Activated CD8-positive, alpha-beta memory T cell treated with anti-CD3 and anti-CD28 coated beads, Interleukin-2, amount 10 ng/mL, durations not matched to agents 7 days and 5 days (primary cell): ENCODE measurements around the gene TOP3A. TPM values are rescaled to one million over a fixed set of nuclear protein-coding genes. Genes with fewer than 3 reads are reported as not detected.

ENCODE experiments used
- ATAC-seq: fragments of 150-1000 bp; cut with Tn5 transposase; one replicate; pipeline ENCODE4 v1.10.0; 2021; ENCODE audit warnings: moderate library complexity
- CTCF ChIA-PET: fragments of 350-600 bp; sonication (Branson Sonifier 250); formaldehyde crosslinking; loops from one replicate; lab custom pipeline; 2021; ENCODE audit warnings: antibody characterized with exemption; lab: Charles Lee
- DNase-seq: peaks from one replicate; pipeline ENCODE4 v3.0.0-alpha.2; 2020
- H3K27ac Mint-ChIP-seq: one replicate; pipeline ENCODE4 v1.8.0; 2021; ENCODE audit warnings: mild to moderate bottlenecking, mixed read lengths
- H3K27me3 Mint-ChIP-seq: one replicate; pipeline ENCODE4 v1.8.0; 2021; ENCODE audit warnings: mixed read lengths
- H3K36me3 Mint-ChIP-seq: one replicate; pipeline ENCODE4 v1.8.0; 2021; ENCODE audit warnings: mild to moderate bottlenecking, mixed read lengths
- H3K4me1 Mint-ChIP-seq: one replicate; pipeline ENCODE4 v1.8.0; 2021; ENCODE audit warnings: mixed read lengths
- H3K4me3 Mint-ChIP-seq: one replicate; pipeline ENCODE4 v1.8.0; 2021; ENCODE audit warnings: mild to moderate bottlenecking, moderate library complexity, mixed read lengths
- H3K9me3 Mint-ChIP-seq: one replicate; pipeline ENCODE4 v1.8.0; 2022; ENCODE audit warnings: low read depth, mixed read lengths
- total RNA-seq, 2 experiments: library from RNA; stranded (reverse); gene quantifications; one replicate each; pipeline ENCODE4 v1.2.3, GENCODE V29; 2021

Gene TOP3A
- total RNA-seq, 2 experiments from 2014 or later: 75.9 to 78.4 TPM

- peak overlapping the region; percentile 83 for H3K27ac Mint-ChIP-seq
- peak overlapping the region; percentile 74 for H3K4me3 Mint-ChIP-seq
- DNase-seq (no peak), ATAC-seq (no peak)
- H3K9me3 Mint-ChIP-seq: no peaks in the 10 kb centered on the region
- CTCF ChIA-PET: interaction anchor here (3.1 kb wide), 1 partner anchor 13 kb away, joined by 9 read pairs; no protein-coding TSS in a partner anchor
- no peaks in the 10 kb centered on the region for H3K27me3 Mint-ChIP-seq
- peaks cover 35% of the 10 kb centered on the region for H3K4me1 Mint-ChIP-seq
- H3K36me3 Mint-ChIP-seq: peaks cover 6% of the 10 kb centered on the region
These were observed 53.1 kb downstream of the TOP3A start for GRCh38 chr17:18261659-18262058.

- peaks cover 9% of the 10 kb centered on the region for H3K36me3 Mint-ChIP-seq
- H3K4me3 Mint-ChIP-seq: peak overlapping the region; percentile 74
- DNase-seq: peak; percentile 66
- peaks cover 36% of the 10 kb centered on the region for H3K4me1 Mint-ChIP-seq
- no peaks in the 10 kb centered on the region for H3K27me3 Mint-ChIP-seq
- H3K27ac Mint-ChIP-seq: peak overlapping the region; percentile 83
- no peak for ATAC-seq
- no peaks in the 10 kb centered on the region for H3K9me3 Mint-ChIP-seq
- CTCF ChIA-PET: interaction anchor here (3.1 kb wide), 1 partner anchor 13 kb away, joined by 9 read pairs; no protein-coding TSS in a partner anchor
These were observed 53.7 kb downstream of the TOP3A start for GRCh38 chr17:18261146-18261515.

- Mint-ChIP-seq H3K36me3 (peaks cover 12% of the 10 kb centered on the region), H3K4me3 (peak within 1 kb of the TSS; percentile 74), H3K4me1 (peaks cover 41% of the 10 kb centered on the region), H3K27me3 (no peaks in the 10 kb centered on the region), H3K9me3 (no peaks in the 10 kb centered on the region), H3K27ac (peak within 1 kb of the TSS; percentile 83)
- CTCF ChIA-PET: interaction anchor here (3.1 kb wide), 1 partner anchor 12 kb away, joined by 9 read pairs; no protein-coding TSS in a partner anchor
- peak; percentile 90 for ATAC-seq
- peak; percentile 97 for DNase-seq
These were observed 54.3 kb downstream of the TOP3A start, which contains the start of gene MIEF2 for GRCh38 chr17:18260332-18261145. MIEF2 (plus strand) TSS chr17:18260662; CDS start chr17:18262721, 2,059 bp downstream.

GRCh38 chr17:18259621-18260331 is 55.0 kb downstream of the TOP3A start:
- Mint-ChIP-seq H3K27me3 (no peaks in the 10 kb centered on the region), H3K36me3 (peaks cover 13% of the 10 kb centered on the region), H3K4me3 (peak overlapping the region; percentile 74), H3K27ac (peak overlapping the region; percentile 83), H3K4me1 (peaks cover 42% of the 10 kb centered on the region), H3K9me3 (no peaks in the 10 kb centered on the region)
- CTCF ChIA-PET: interaction anchor here (3.1 kb wide), 1 partner anchor 11 kb away, joined by 9 read pairs; no protein-coding TSS in a partner anchor
- DNase-seq (no peak), ATAC-seq (no peak)

- Mint-ChIP-seq H3K4me1 (peaks cover 42% of the 10 kb centered on the region), H3K36me3 (peaks cover 16% of the 10 kb centered on the region), H3K27me3 (no peaks in the 10 kb centered on the region), H3K4me3 (peak within 1 kb of the TSS; percentile 98), H3K27ac (peak within 1 kb of the TSS; percentile 90), H3K9me3 (no peaks in the 10 kb centered on the region)
- ATAC-seq (peak; percentile 45), DNase-seq (peak; percentile 67)
- CTCF ChIA-PET: interaction anchor here (0.8 to 3.1 kb wide), 3 partner anchors 10 to 35 kb away, joined by 3 to 9 read pairs (median 4); no protein-coding TSS in a partner anchor
These were observed 56.3 kb downstream of the TOP3A start, which contains the start of gene FLII for GRCh38 chr17:18258356-18259038. FLII (minus strand) TSS chr17:18258738; CDS start chr17:18258690, 48 bp downstream.

GRCh38 chr17:18257982-18258355 is 56.8 kb downstream of the TOP3A start:
- Mint-ChIP-seq H3K4me3 (peak overlapping the region; percentile 98), H3K9me3 (no peaks in the 10 kb centered on the region), H3K4me1 (peaks cover 42% of the 10 kb centered on the region), H3K27ac (peak overlapping the region; percentile 88), H3K27me3 (no peaks in the 10 kb centered on the region), H3K36me3 (peaks cover 17% of the 10 kb centered on the region)
- ATAC-seq: peak; percentile 24
- CTCF ChIA-PET: interaction anchor here (1.1 to 2.0 kb wide), 2 partner anchors 9 to 35 kb away, joined by 3 to 5 read pairs; no protein-coding TSS in a partner anchor
- peak; percentile 71 for DNase-seq

GRCh38 chr17:18257268-18257981 is 57.4 kb downstream of the TOP3A start:
- CTCF ChIA-PET: interaction anchor here (1.1 to 2.5 kb wide), 3 partner anchors 9 to 34 kb away, joined by 3 to 5 read pairs (median 5); no protein-coding TSS in a partner anchor
- no peak for ATAC-seq
- peaks cover 42% of the 10 kb centered on the region for H3K4me1 Mint-ChIP-seq

GRCh38 chr17:18256776-18257175 is 58.0 kb downstream of the TOP3A start:
- Mint-ChIP-seq H3K9me3 (no peaks in the 10 kb centered on the region), H3K4me1 (peaks cover 38% of the 10 kb centered on the region), H3K36me3 (peaks cover 24% of the 10 kb centered on the region), H3K27ac (peak overlapping the region; percentile 52), H3K4me3 (peak overlapping the region; percentile 98), H3K27me3 (no peaks in the 10 kb centered on the region)
- CTCF ChIA-PET: interaction anchor here (2.0 to 2.5 kb wide), 2 partner anchors 8 to 10 kb away, joined by 5 read pairs; no protein-coding TSS in a partner anchor
- ATAC-seq (no peak), DNase-seq (no peak)

More at GRCh38 chr17:18257268-18257981, 57.4 kb downstream of the TOP3A start:
- no peaks in the 10 kb centered on the region for H3K9me3 Mint-ChIP-seq
- H3K27ac Mint-ChIP-seq: peak overlapping the region; percentile 88
- H3K36me3 Mint-ChIP-seq: peaks cover 22% of the 10 kb centered on the region
- H3K27me3 Mint-ChIP-seq: no peaks in the 10 kb centered on the region
- DNase-seq: no peak
- peak overlapping the region; percentile 98 for H3K4me3 Mint-ChIP-seq

- no peak overlapping the region for H3K4me3 Mint-ChIP-seq
- H3K27me3 Mint-ChIP-seq: no peaks in the 10 kb centered on the region
- CTCF ChIA-PET: interaction anchor here (2.0 to 2.5 kb wide), 2 partner anchors 8 to 10 kb away, joined by 5 read pairs; no protein-coding TSS in a partner anchor
- DNase-seq (no peak), ATAC-seq (no peak)
- H3K27ac Mint-ChIP-seq: peak overlapping the region; percentile 28
- peaks cover 34% of the 10 kb centered on the region for H3K4me1 Mint-ChIP-seq
- no peaks in the 10 kb centered on the region for H3K9me3 Mint-ChIP-seq
- H3K36me3 Mint-ChIP-seq: peaks cover 28% of the 10 kb centered on the region
These were observed 58.4 kb downstream of the TOP3A start for GRCh38 chr17:18256351-18256750.

GRCh38 chr17:18254888-18255649 is 59.7 kb downstream of the TOP3A start:
- CTCF ChIA-PET: interaction anchor here (0.6 to 2.5 kb wide), 2 partner anchors 12 to 129 kb away, joined by 3 to 5 read pairs; no protein-coding TSS in a partner anchor
- Mint-ChIP-seq H3K4me1 (peaks cover 32% of the 10 kb centered on the region), H3K4me3 (no peak overlapping the region), H3K36me3 (peaks cover 29% of the 10 kb centered on the region), H3K27me3 (no peaks in the 10 kb centered on the region), H3K27ac (no peak overlapping the region), H3K9me3 (no peaks in the 10 kb centered on the region)
- ATAC-seq: no peak
- no peak for DNase-seq

- no peaks in the 10 kb centered on the region for H3K9me3 Mint-ChIP-seq
- H3K4me1 Mint-ChIP-seq: peaks cover 26% of the 10 kb centered on the region
- CTCF ChIA-PET: interaction anchor here (0.6 kb wide), 1 partner anchor 129 kb away, joined by 3 read pairs; no protein-coding TSS in a partner anchor
- H3K27ac Mint-ChIP-seq: no peak overlapping the region
- H3K27me3 Mint-ChIP-seq: no peaks in the 10 kb centered on the region
- H3K4me3 Mint-ChIP-seq: no peak overlapping the region
- no peak for ATAC-seq
- peaks cover 29% of the 10 kb centered on the region for H3K36me3 Mint-ChIP-seq
- DNase-seq: no peak
These were observed 60.6 kb downstream of the TOP3A start for GRCh38 chr17:18253947-18254821.
